ENCODE results near the gene C1orf167. TPM values are rescaled to one million over a fixed set of nuclear protein-coding genes. Genes with fewer than 3 reads are reported as not detected.

C1orf167 gene
- polyA plus RNA-seq, 3 donors, result 0.05 TPM; not detected in 2

DNA sequence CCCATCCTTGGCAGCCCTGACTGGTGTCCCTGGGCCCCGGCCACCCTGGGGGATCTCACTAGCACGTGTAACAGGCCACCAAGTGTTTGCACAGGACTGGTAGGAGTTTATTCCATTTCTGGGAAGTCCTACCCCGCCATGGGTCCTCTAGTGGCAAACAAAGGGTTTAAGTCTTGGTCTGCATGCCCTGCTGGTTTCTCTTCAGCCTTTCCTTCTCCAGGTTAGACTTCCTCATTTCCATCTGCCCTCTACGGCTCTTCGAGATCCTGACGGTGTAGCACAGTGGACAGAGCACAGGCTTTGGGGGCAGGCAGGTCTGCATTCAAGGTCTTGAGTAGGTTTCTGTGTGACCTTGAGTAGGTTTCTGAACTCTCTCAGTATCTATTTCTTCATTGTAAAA is 23.2 kb upstream of the C1orf167 start:
- Histone ChIP-seq H3K36me3 (replicated peaks in 1 of 2; ENCODE audit: control insufficient read depth in 1 of 2, insufficient read depth in 2 of 2, low read length in 2 of 2) (peaks cover 2 to 22% of the 10 kb centered on the region in 2 donors), H3K27me3 (ENCODE audit: control insufficient read depth in 2 of 2, insufficient read depth in 2 of 2, low read length in 2 of 2) (no peaks in the 10 kb centered on the region), H3K9ac (ENCODE audit: insufficient read depth, low read length, poor library complexity, severe bottlenecking) (peak overlapping the region; percentile 99), H3K79me2 (ENCODE audit: insufficient read depth, low read length) (peaks cover 87% of the 10 kb centered on the region), H2AFZ (ENCODE audit: insufficient read depth, low read depth, low read length, poor library complexity, severe bottlenecking) (no peak overlapping the region), H3K4me1 (ENCODE audit: control insufficient read depth in 1 of 2, insufficient read depth in 2 of 2, low read length in 2 of 2) (peaks cover 67 to 78% of the 10 kb centered on the region in 2 donors), H3K9me3 (replicated peaks in 1 of 2; ENCODE audit: control insufficient read depth in 1 of 2, insufficient read depth in 1 of 2, low read length in 2 of 2) (no peaks in the 10 kb centered on the region), H3K4me3 (replicated peaks in 1 of 3; ENCODE audit: low read depth in 2 of 3, low read length in 3 of 3) (peak overlapping the region; percentile 85 to 93 (median 88)), H3K27ac (ENCODE audit: low read depth in 1 of 2, low read length in 2 of 2) (peak overlapping the region; percentile 98), H4K20me1 (ENCODE audit: insufficient read depth, low read length) (peaks cover 44% of the 10 kb centered on the region), H3K4me2 (replicated peaks; ENCODE audit: extremely low read depth, low read length, poor library complexity, severe bottlenecking) (peak overlapping the region; percentile 77)
- Mint-ChIP-seq H3K4me1 (peaks cover 80% of the 10 kb centered on the region), H3K4me3 (peak overlapping the region; percentile 93 to 98), H3K27ac (peak overlapping the region; percentile 98 to 100 (median 99)), H3K27me3 (ENCODE audit: low read depth in 3 of 3) (peaks cover 0 to 1% (median 0%) of the 10 kb centered on the region in 3 donors), H3K9me3 (no peaks in the 10 kb centered on the region), H3K36me3 (peaks cover 20 to 43% of the 10 kb centered on the region in 2 donors)
- DNase-seq, result peak; percentile 51 to 76 (median 73)
- intact Hi-C loops (cut with micrococcal nuclease), result loop anchor here (5.0 to 10.0 kb wide), 4 partner anchors 56 to 444 kb away; no protein-coding TSS in a partner anchor
- TF ChIP-seq CTCF (IDR thresholded peaks at IDR 0.05), result peak; percentile 13
- 28% methylated on average over 2 of the region's 6 CpGs for WGBS (ENCODE audit: insufficient coverage)

- Mint-ChIP-seq H3K9me3 (no peaks in the 10 kb centered on the region), H3K27ac (peak overlapping the region; percentile 80 to 99 (median 84)), H3K27me3 (ENCODE audit: low read depth in 3 of 3) (peaks cover 0 to 1% (median 0%) of the 10 kb centered on the region in 3 donors), H3K4me1 (peaks cover 76% of the 10 kb centered on the region), H3K4me3 (peak overlapping the region; percentile 54 to 72), H3K36me3 (peaks cover 32 to 57% of the 10 kb centered on the region in 2 donors)
- intact Hi-C loops (cut with micrococcal nuclease), result loop anchor here in 1 of 2 donors (1.0 to 2.0 kb wide), 2 partner anchors 9 to 44 kb away; no protein-coding TSS in a partner anchor
- peaks cover 59 to 72% of the 10 kb centered on the region in 2 donors for H3K4me1 ChIP-seq (ENCODE audit: control insufficient read depth in 1 of 2, insufficient read depth in 2 of 2, low read length in 2 of 2)
- H3K9ac ChIP-seq (ENCODE audit: insufficient read depth, low read length, poor library complexity, severe bottlenecking), result peak overlapping the region; percentile 29
- H3K4me2 ChIP-seq (replicated peaks; ENCODE audit: extremely low read depth, low read length, poor library complexity, severe bottlenecking), result peak overlapping the region; percentile 77
- H3K79me2 ChIP-seq (ENCODE audit: insufficient read depth, low read length), result peaks cover 92% of the 10 kb centered on the region
- H4K20me1 ChIP-seq (ENCODE audit: insufficient read depth, low read length), result peaks cover 59% of the 10 kb centered on the region
- no peak for TF ChIP-seq CTCF (IDR thresholded peaks at IDR 0.05)
- peak overlapping the region; percentile 98 for H3K27ac ChIP-seq (ENCODE audit: low read depth in 1 of 2, low read length in 2 of 2)
- whole genome bisulfite sequencing (ENCODE audit: insufficient coverage), result 6% methylated on average over 11 of the region's 15 CpGs
- no peaks in the 10 kb centered on the region for H3K9me3 ChIP-seq (replicated peaks in 1 of 2; ENCODE audit: control insufficient read depth in 1 of 2, insufficient read depth in 1 of 2, low read length in 2 of 2)
- peaks cover 16 to 36% of the 10 kb centered on the region in 2 donors for H3K36me3 ChIP-seq (replicated peaks in 1 of 2; ENCODE audit: control insufficient read depth in 1 of 2, insufficient read depth in 2 of 2, low read length in 2 of 2)
- DNase-seq, result peak in 1 of 3 donors; percentile 21
- peak overlapping the region in 1 of 3 experiments; percentile 93 for H3K4me3 ChIP-seq (replicated peaks in 1 of 3; ENCODE audit: low read depth in 2 of 3, low read length in 3 of 3)
- H2AFZ ChIP-seq (ENCODE audit: insufficient read depth, low read depth, low read length, poor library complexity, severe bottlenecking), result no peak overlapping the region
- no peaks in the 10 kb centered on the region for H3K27me3 ChIP-seq (ENCODE audit: control insufficient read depth in 2 of 2, insufficient read depth in 2 of 2, low read length in 2 of 2)
Measured at GRCh38 chr1:11740258-11741192, 21.5 kb upstream of the C1orf167 start.

Data from CD14-positive monocyte (primary cell).